Uterus (tissue), 4 donors: ENCODE results near the gene PHF1. TPM values are rescaled to one million over a fixed set of nuclear protein-coding genes. Genes with fewer than 3 reads are reported as not detected.
A peak's percentile ranks its signal among the peaks of the same experiment; 100 is the strongest.

Experiments used
- DNase-seq, 2 donors: peaks; one replicate each; pipeline ENCODE4 v3.0.0-alpha.2; 2019 to 2020
- H3K27ac ChIP-seq, 2 donors: fragments of 200-600 bp; sonication (generic); 1 replicate in 1 of 2; 2 replicates in 1 of 2; pipeline ENCODE4 v1.5.1; 2016 to 2018
- H3K27me3 ChIP-seq, 2 donors: fragments of 200-600 bp; sonication (generic); one replicate each; pipeline ENCODE4 v1.5.1; 2018 to 2019; ENCODE audit warnings: control low read depth in 1 of 2
- H3K36me3 ChIP-seq, 2 donors: fragments of 200-600 bp; sonication (generic); one replicate each; pipeline ENCODE4 v1.5.1; 2019; ENCODE audit warnings: control low read depth in 1 of 2
- H3K4me1 ChIP-seq, 2 donors: fragments of 200-600 bp; sonication (generic); one replicate each; pipeline ENCODE4 v1.5.1; 2018 to 2019; ENCODE audit warnings: control low read depth in 1 of 2
- H3K4me3 ChIP-seq, 2 donors: fragments of 200-600 bp; sonication (generic); 1 replicate in 1 of 2; 2 replicates in 1 of 2; pipeline ENCODE4 v1.5.1; 2018 to 2019; ENCODE audit warnings: mild to moderate bottlenecking in 1 of 2
- H3K9me3 ChIP-seq, 2 donors: fragments of 200-600 bp; sonication (generic); one replicate each; pipeline ENCODE4 v1.5.1; 2019; ENCODE audit warnings: control low read depth in 1 of 2
- POLR2A ChIP-seq, 2 donors: fragments of 450-650 bp; IDR thresholded peaks; one replicate each; pipeline ENCODE4 v1.6.1; 2016; ENCODE audit warnings: antibody characterized with exemption in 2 of 2, mild to moderate bottlenecking in 1 of 2, moderate library complexity in 1 of 2
- intact Hi-C: fragments of 100-400 bp; cut with DNase I; formaldehyde crosslinking; loops from one replicate; pipeline ENCODE4 v1.15.1; 2023; ENCODE audit warnings: low total_unique reads
- total RNA-seq, 4 donors: library from RNA; depleted of rRNA in 3 of 4; stranded (reverse); fragments of >200 nt in 3 of 4; gene quantifications; one replicate each; pipeline versions ENCODE4 v1.1.0 to v1.2.4, GENCODE V29; 2014 to 2023
- TF ChIP-seq, protein P1 (sequence below), 4 experiments: fragments of 200-600 bp in 2 of 4; fragments of 450-650 bp in 2 of 4; sonication (generic) in 2 of 4; IDR thresholded peaks; one replicate each; pipeline ENCODE4 v1.5.1; 2016 to 2019; ENCODE audit warnings: antibody characterized with exemption in 4 of 4, mild to moderate bottlenecking in 2 of 4, moderate library complexity in 1 of 4
- donor health status: DM: yes; HTN: yes; CAD: no.

Gene PHF1
- total RNA-seq, 4 donors from 2014 or later: 10.5 to 147 (median 35.3) TPM

- peaks cover 3 to 16% of the 10 kb centered on the region in 2 donors for H3K4me1 ChIP-seq
- intact Hi-C loops: no loop called here
- H3K4me3 ChIP-seq: no peak overlapping the region
- H3K27me3 ChIP-seq: no peaks in the 10 kb centered on the region
- no peaks in the 10 kb centered on the region for H3K9me3 ChIP-seq
- peak overlapping the region; percentile 83 to 88 for H3K27ac ChIP-seq
- peak; percentile 57 to 69 for DNase-seq
- H3K36me3 ChIP-seq: no peaks in the 10 kb centered on the region
- TF ChIP-seq, protein P1, sequence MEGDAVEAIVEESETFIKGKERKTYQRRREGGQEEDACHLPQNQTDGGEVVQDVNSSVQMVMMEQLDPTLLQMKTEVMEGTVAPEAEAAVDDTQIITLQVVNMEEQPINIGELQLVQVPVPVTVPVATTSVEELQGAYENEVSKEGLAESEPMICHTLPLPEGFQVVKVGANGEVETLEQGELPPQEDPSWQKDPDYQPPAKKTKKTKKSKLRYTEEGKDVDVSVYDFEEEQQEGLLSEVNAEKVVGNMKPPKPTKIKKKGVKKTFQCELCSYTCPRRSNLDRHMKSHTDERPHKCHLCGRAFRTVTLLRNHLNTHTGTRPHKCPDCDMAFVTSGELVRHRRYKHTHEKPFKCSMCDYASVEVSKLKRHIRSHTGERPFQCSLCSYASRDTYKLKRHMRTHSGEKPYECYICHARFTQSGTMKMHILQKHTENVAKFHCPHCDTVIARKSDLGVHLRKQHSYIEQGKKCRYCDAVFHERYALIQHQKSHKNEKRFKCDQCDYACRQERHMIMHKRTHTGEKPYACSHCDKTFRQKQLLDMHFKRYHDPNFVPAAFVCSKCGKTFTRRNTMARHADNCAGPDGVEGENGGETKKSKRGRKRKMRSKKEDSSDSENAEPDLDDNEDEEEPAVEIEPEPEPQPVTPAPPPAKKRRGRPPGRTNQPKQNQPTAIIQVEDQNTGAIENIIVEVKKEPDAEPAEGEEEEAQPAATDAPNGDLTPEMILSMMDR (IDR thresholded peaks at IDR 0.05): no peak
- TF ChIP-seq POLR2A (IDR thresholded peaks at IDR 0.05): no peak
These were observed 22.9 kb downstream of the PHF1 start for GRCh38 chr6:33433544-33434191.

GRCh38 chr6:33434961-33435360 is 24.1 kb downstream of the PHF1 start:
- TF ChIP-seq, protein P1 (IDR thresholded peaks at IDR 0.05): no peak
- TF ChIP-seq POLR2A (IDR thresholded peaks at IDR 0.05): no peak
- Histone ChIP-seq H3K36me3 (no peaks in the 10 kb centered on the region), H3K9me3 (no peaks in the 10 kb centered on the region), H3K27me3 (no peaks in the 10 kb centered on the region), H3K4me1 (peaks cover 3 to 15% of the 10 kb centered on the region in 2 donors), H3K27ac (no peak overlapping the region), H3K4me3 (no peak overlapping the region)
- DNase-seq: no peak
- intact Hi-C loops: no loop called here

DNA sequence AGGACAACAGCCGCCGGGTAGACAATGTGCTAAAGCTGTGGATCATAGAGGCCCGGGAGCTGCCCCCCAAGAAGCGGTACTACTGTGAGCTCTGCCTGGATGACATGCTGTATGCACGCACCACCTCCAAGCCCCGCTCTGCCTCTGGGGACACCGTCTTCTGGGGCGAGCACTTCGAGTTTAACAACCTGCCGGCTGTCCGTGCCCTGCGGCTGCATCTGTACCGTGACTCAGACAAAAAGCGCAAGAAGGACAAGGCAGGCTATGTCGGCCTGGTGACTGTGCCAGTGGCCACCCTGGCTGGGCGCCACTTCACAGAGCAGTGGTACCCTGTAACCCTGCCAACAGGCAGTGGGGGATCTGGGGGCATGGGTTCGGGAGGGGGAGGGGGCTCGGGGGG is 26.9 kb downstream of the PHF1 start:
- Histone ChIP-seq H3K4me1 (peaks cover 0 to 7% of the 10 kb centered on the region in 2 donors), H3K4me3 (no peak overlapping the region), H3K27me3 (no peaks in the 10 kb centered on the region), H3K36me3 (no peaks in the 10 kb centered on the region), H3K27ac (no peak overlapping the region), H3K9me3 (no peaks in the 10 kb centered on the region)
- intact Hi-C loops: no loop called here
- no peak for DNase-seq
- TF ChIP-seq, protein P1 (IDR thresholded peaks at IDR 0.05): no peak
- no peak for TF ChIP-seq POLR2A (IDR thresholded peaks at IDR 0.05)

DNA sequence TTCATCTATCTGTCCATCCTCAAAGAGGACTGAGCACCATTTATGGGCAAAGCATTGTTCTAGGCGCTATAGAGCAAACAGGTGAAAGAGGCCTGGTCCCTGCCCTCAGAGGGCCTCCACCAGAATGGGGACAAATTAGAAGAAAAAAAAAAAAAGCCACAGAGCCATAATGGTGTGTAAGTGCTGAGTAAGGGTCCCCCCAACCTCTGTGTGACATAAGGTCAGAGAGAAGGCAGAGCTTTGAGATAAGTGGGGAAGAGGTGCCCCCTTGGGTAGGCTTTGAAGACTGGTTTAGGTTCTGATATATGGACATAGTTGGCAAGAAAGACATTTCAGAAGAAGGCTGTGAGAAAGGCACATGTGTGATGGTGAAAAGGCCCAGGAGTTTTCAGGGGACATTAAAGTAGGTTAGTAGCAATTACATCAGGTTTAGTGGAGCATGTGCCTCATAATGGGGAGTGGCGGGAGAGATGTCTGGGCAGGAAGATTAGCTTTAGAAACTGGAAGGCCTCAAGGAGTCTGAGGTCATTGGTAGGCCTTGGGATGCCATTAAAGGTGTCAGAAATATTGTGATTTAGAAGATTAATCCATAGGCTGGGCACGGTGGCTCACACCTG is 28.3 kb downstream of the PHF1 start:
- no peaks in the 10 kb centered on the region for H3K36me3 ChIP-seq
- no peak overlapping the region for H3K27ac ChIP-seq
- intact Hi-C loops: no loop called here
- no peaks in the 10 kb centered on the region for H3K9me3 ChIP-seq
- H3K27me3 ChIP-seq: no peaks in the 10 kb centered on the region
- DNase-seq: no peak
- no peak for TF ChIP-seq POLR2A (IDR thresholded peaks at IDR 0.05)
- TF ChIP-seq, protein P1 (IDR thresholded peaks at IDR 0.05): no peak
- H3K4me3 ChIP-seq: no peak overlapping the region
- H3K4me1 ChIP-seq: no peaks in the 10 kb centered on the region

- no peaks in the 10 kb centered on the region for H3K4me1 ChIP-seq
- intact Hi-C loops: no loop called here
- H3K27ac ChIP-seq: no peak overlapping the region
- H3K27me3 ChIP-seq: no peaks in the 10 kb centered on the region
- H3K36me3 ChIP-seq: no peaks in the 10 kb centered on the region
- no peaks in the 10 kb centered on the region for H3K9me3 ChIP-seq
- no peak for DNase-seq
- no peak overlapping the region for H3K4me3 ChIP-seq
- TF ChIP-seq, protein P1 (IDR thresholded peaks at IDR 0.05): no peak
- TF ChIP-seq POLR2A (IDR thresholded peaks at IDR 0.05): no peak
These were observed 29.3 kb downstream of the PHF1 start for GRCh38 chr6:33439956-33440648.
